Esophagus (tissue), 2 donors: Measurements from ENCODE around the gene CHL1. TPM values are rescaled to one million over a fixed set of nuclear protein-coding genes. Genes with fewer than 3 reads are reported as not detected.

ENCODE experiments used
- H3K27ac ChIP-seq, 2 donors: one replicate each; pipeline ENCODE4 v1.5.1; 2013; ENCODE audit warnings: low read depth in 2 of 2, mild to moderate bottlenecking in 2 of 2, inconsistent platforms in 1 of 2, low read length in 1 of 2, moderate library complexity in 1 of 2
- H3K27me3 ChIP-seq, 2 donors: one replicate each; pipeline ENCODE4 v1.6.1; 2013; ENCODE audit warnings: low read length in 2 of 2, control low read depth in 1 of 2, mild to moderate bottlenecking in 1 of 2; ENCODE audit not compliant: insufficient read depth in 2 of 2, control insufficient read depth in 1 of 2
- H3K36me3 ChIP-seq, 2 donors: one replicate each; pipeline ENCODE4 v1.6.1; 2013; ENCODE audit warnings: low read length in 1 of 2; ENCODE audit not compliant: control insufficient read depth in 2 of 2, insufficient read depth in 2 of 2
- H3K4me1 ChIP-seq, 2 donors: one replicate each; pipeline ENCODE4 v1.6.1; 2013; ENCODE audit warnings: low read length in 1 of 2; ENCODE audit not compliant: control insufficient read depth in 2 of 2, insufficient read depth in 2 of 2
- H3K4me3 ChIP-seq, 2 donors: one replicate each; pipeline ENCODE4 v1.5.1; 2013; ENCODE audit warnings: low read length in 2 of 2, mild to moderate bottlenecking in 2 of 2, low read depth in 1 of 2, moderate library complexity in 1 of 2
- H3K9me3 ChIP-seq, 2 donors: one replicate each; pipeline ENCODE4 v1.6.1; 2013; ENCODE audit warnings: mild to moderate bottlenecking in 2 of 2, low read depth in 1 of 2, low read length in 1 of 2, moderate library complexity in 1 of 2; ENCODE audit not compliant: control insufficient read depth in 2 of 2, insufficient read depth in 1 of 2
- WGBS, 2 donors: extraction: QIAGEN DNeasy Blood & Tissue Kit; methylation state at CpG; one replicate each; pipeline ENCODE4 v1.1.7; 2013; 5-methylcytosine and 5-hydroxymethylcytosine counted together
- polyA plus RNA-seq, 2 donors: library from polyadenylated mRNA; stranded (reverse); fragments of 200-250 nt; gene quantifications; one replicate each; pipeline ENCODE4 v1.2.3, GENCODE V29; 2013
- donor health status: healthy with polysubstance abuse.
- donor health status: Bipolar disorder and iron deficiency.

CHL1 gene
- polyA plus RNA-seq, 2 donors = 2.3 to 3.4 TPM

DNA sequence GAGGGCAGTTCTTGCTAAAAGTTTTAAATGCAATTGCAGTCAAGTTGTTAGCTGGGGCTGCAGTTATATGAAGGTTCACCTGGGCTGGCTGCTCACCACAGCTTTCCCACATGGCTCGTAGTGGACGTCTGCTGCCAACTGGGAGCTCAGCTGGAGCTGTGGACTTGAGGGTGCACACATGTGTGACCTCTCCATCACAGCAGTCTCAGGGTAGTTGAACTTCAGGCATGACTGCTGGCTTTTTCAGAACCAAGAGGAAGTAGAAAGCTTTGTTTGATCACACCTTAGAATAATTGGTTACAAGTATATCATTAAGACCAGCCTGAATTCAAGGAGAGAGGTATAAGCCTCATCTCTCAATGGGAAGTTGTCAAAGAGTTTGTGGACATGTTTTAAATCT lies 74.1 kb downstream of the CHL1 start:
- Histone ChIP-seq H3K9me3 (no peaks in the 10 kb centered on the region), H3K4me3 (no peak overlapping the region), H3K27me3 (no peaks in the 10 kb centered on the region), H3K36me3 (no peaks in the 10 kb centered on the region), H3K27ac (no peak overlapping the region), H3K4me1 (no peaks in the 10 kb centered on the region)
- 70 to 91% methylated on average over 2 of the region's 2 CpGs for WGBS, 2 donors

GRCh38 chr3:274927-275326 lies 78.4 kb downstream of the CHL1 start:
- no peaks in the 10 kb centered on the region for H3K4me1 ChIP-seq
- H3K9me3 ChIP-seq = no peaks in the 10 kb centered on the region
- 63 to 72% methylated on average over 2 of the region's 2 CpGs for WGBS, 2 donors
- no peaks in the 10 kb centered on the region for H3K36me3 ChIP-seq
- no peak overlapping the region for H3K4me3 ChIP-seq
- H3K27ac ChIP-seq = no peak overlapping the region
- H3K27me3 ChIP-seq = no peaks in the 10 kb centered on the region

DNA sequence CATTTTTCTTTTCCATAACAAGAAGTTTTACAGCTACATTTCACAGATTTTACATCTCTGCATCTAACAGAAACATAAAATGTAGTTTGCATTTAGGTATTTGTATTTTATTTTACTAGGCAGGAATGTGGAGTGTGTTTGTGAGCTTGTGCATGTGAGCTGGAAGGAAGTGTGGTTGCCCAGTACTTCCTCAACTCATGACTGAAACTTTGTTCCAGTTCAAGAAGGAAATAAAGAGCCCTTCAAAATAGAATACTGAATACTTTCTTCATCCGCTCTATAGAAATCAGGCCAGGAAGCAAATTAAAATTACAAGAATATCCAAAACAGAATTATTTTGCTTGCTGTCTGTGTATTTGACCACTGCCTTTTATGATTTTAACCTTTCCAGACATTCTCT lies 81.3 kb downstream of the CHL1 start:
- Histone ChIP-seq H3K9me3 (no peaks in the 10 kb centered on the region), H3K27me3 (no peaks in the 10 kb centered on the region), H3K27ac (peak overlapping the region in 1 of 2 donors; percentile 22), H3K4me1 (no peaks in the 10 kb centered on the region), H3K36me3 (no peaks in the 10 kb centered on the region), H3K4me3 (no peak overlapping the region)
- WGBS, 2 donors = 67 to 71% methylated on average over 1 of the region's 1 CpG

DNA sequence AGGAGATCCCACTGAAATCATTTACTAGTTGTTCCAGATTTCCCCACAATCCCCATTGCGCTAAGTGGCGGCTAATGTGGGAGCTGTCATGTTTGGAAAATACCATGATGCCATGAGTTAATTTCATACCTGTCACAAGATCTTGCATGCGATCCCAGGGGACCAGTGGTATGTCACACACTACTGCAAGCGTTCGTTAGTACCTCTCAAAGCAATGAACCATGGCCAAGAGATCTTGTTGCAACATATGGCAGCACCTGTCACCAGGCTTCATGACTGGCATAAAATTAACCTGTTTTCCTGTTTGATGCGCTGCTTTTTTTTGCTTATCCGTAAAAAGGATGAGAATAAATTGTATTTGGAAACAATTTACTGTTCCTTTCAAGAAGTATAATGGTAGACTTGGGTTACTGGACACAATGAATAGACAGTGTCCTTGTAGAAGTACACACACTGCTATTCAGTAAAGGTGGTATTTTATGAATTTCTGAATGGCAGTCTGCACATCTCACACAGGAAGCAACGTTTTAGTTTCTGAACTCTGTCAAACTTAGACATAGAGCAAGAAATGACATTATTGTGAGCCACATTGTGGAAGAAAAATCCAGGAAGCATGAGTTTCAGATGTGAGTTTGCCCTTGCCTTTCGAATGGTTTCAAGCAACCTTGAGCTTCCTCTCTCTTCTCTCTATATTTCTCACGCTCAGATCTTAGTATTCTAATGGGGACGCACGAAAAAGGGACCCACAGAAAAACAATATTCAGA lies 81.9 kb downstream of the CHL1 start:
- Histone ChIP-seq H3K36me3 (no peaks in the 10 kb centered on the region), H3K9me3 (no peaks in the 10 kb centered on the region), H3K4me3 (no peak overlapping the region), H3K27ac (peak overlapping the region in 1 of 2 donors; percentile 22), H3K27me3 (no peaks in the 10 kb centered on the region), H3K4me1 (no peaks in the 10 kb centered on the region)
- WGBS, 2 donors = 75 to 80% methylated on average over 12 of the region's 12 CpGs

- Histone ChIP-seq H3K4me1 (no peaks in the 10 kb centered on the region), H3K4me3 (no peak overlapping the region), H3K9me3 (no peaks in the 10 kb centered on the region), H3K27me3 (no peaks in the 10 kb centered on the region), H3K36me3 (no peaks in the 10 kb centered on the region), H3K27ac (no peak overlapping the region)
- WGBS, 2 donors = 38 to 58% methylated on average over 1 of the region's 1 CpG
Measured at GRCh38 chr3:279325-279724, 82.8 kb downstream of the CHL1 start.

GRCh38 chr3:280681-281080 lies 84.1 kb downstream of the CHL1 start:
- Histone ChIP-seq H3K4me1 (no peaks in the 10 kb centered on the region), H3K4me3 (no peak overlapping the region), H3K27me3 (no peaks in the 10 kb centered on the region), H3K9me3 (no peaks in the 10 kb centered on the region), H3K36me3 (no peaks in the 10 kb centered on the region), H3K27ac (no peak overlapping the region)
- WGBS, 2 donors = 47 to 56% methylated on average over 2 of the region's 2 CpGs

- no peaks in the 10 kb centered on the region for H3K9me3 ChIP-seq
- no peaks in the 10 kb centered on the region for H3K36me3 ChIP-seq
- WGBS, 2 donors = 47 to 60% methylated on average over 4 of the region's 4 CpGs
- H3K27me3 ChIP-seq = no peaks in the 10 kb centered on the region
- H3K4me3 ChIP-seq = no peak overlapping the region
- no peak overlapping the region for H3K27ac ChIP-seq
- H3K4me1 ChIP-seq = no peaks in the 10 kb centered on the region
Measured at GRCh38 chr3:284322-284721, 87.8 kb downstream of the CHL1 start.

DNA sequence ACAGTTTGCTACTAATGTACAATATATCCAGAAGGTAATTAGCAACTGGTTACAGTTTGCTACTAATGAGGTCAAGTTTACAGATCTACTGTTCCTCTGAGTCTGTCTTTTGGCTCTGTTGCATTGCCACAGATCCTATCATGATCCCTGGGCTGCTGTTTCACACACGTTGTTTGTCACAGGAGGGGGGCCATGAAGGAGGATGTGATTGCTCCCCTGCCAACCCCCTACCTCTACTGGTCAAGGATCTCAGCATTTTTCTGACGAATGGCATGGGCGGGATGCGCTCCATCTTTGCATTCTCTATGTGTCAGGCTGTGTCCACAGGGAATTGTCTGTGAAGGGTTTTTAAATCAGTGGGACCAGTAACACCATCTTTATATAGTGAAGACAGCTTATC lies 91.9 kb downstream of the CHL1 start:
- Histone ChIP-seq H3K36me3 (no peaks in the 10 kb centered on the region), H3K27ac (no peak overlapping the region), H3K9me3 (no peaks in the 10 kb centered on the region), H3K4me3 (no peak overlapping the region), H3K4me1 (no peaks in the 10 kb centered on the region), H3K27me3 (no peaks in the 10 kb centered on the region)
- 71 to 78% methylated on average over 4 of the region's 4 CpGs for WGBS, 2 donors

- Histone ChIP-seq H3K36me3 (no peaks in the 10 kb centered on the region), H3K27ac (no peak overlapping the region), H3K9me3 (no peaks in the 10 kb centered on the region), H3K4me1 (peaks cover 0 to 3% of the 10 kb centered on the region in 2 donors), H3K4me3 (no peak overlapping the region), H3K27me3 (no peaks in the 10 kb centered on the region)
Measured at GRCh38 chr3:291028-291427, 94.5 kb downstream of the CHL1 start.
